Testis (tissue), 3 donors: Measurements from ENCODE around the gene ZIC1. TPM values are rescaled to one million over a fixed set of nuclear protein-coding genes. Genes with fewer than 3 reads are reported as not detected.
A peak's percentile ranks its signal among the peaks of the same experiment; 100 is the strongest.

Experiments
- DNase-seq: peaks from one replicate; pipeline ENCODE4 v3.0.0-alpha.2; 2019
- H3K27ac ChIP-seq, 2 donors: fragments of 200-600 bp; sonication (generic); one replicate each; pipeline ENCODE4 v1.5.1; 2019
- H3K27me3 ChIP-seq: fragments of 200-600 bp; sonication (generic); one replicate; pipeline ENCODE4 v1.5.1; 2019
- H3K36me3 ChIP-seq: fragments of 200-600 bp; sonication (generic); one replicate; pipeline ENCODE4 v1.5.1; 2017; ENCODE audit warnings: low read depth; ENCODE audit errors: missing control alignments
- H3K4me1 ChIP-seq: fragments of 200-600 bp; sonication (generic); one replicate; pipeline ENCODE4 v1.5.1; 2019
- H3K4me3 ChIP-seq, 2 donors: fragments of 200-600 bp; sonication (generic); one replicate each; pipeline ENCODE4 v1.5.1; 2017 to 2019
- H3K9me3 ChIP-seq: fragments of 200-600 bp; sonication (generic); one replicate; pipeline ENCODE4 v1.5.1; 2017
- CTCF ChIP-seq, 3 experiments: fragments of 450-650 bp in 2 of 3; fragments of 200-600 bp in 1 of 3; sonication (generic) in 1 of 3; IDR thresholded peaks; one replicate each; pipeline ENCODE4 v1.5.1; 2016 to 2019; ENCODE audit warnings: antibody characterized with exemption in 3 of 3, mild to moderate bottlenecking in 2 of 3, moderate library complexity in 1 of 3
- POLR2A ChIP-seq: fragments of 450-650 bp; IDR thresholded peaks from one replicate; pipeline ENCODE4 v1.6.1; 2017; ENCODE audit warnings: antibody characterized with exemption, mild to moderate bottlenecking, moderate library complexity
- WGBS, 2 donors: methylation state at CpG; one replicate each; pipeline ENCODE4 v1.1.5; 2018; 5-methylcytosine and 5-hydroxymethylcytosine counted together
- intact Hi-C: fragments of 100-400 bp; cut with DNase I; formaldehyde crosslinking; loops from one replicate; pipeline ENCODE4 v1.15.1; 2023; ENCODE audit warnings: low total_unique reads
- polyA plus RNA-seq: library from polyadenylated mRNA; stranded (reverse); fragments of 350-450 nt; fragmentation: Illumina TruSeq; extraction: RNeasy Lipid Tissue Mini Kit (QIAGEN cat#74804); gene quantifications from one replicate; pipeline ENCODE4 v1.2.3, GENCODE V29; 2014; ENCODE audit warnings: low read depth, low replicate concordance; ENCODE audit not compliant: insufficient read depth
- total RNA-seq, 2 donors: library from RNA; depleted of rRNA; stranded (reverse); fragments of >200 nt; gene quantifications; one replicate each; pipeline ENCODE4 v1.2.3, GENCODE V29; 2016

ZIC1 gene
- total and polyA plus RNA-seq, 3 donors from 2014 or later: 1.4 to 3.5 (median 3.3) TPM

- H3K27me3 ChIP-seq: no peaks in the 10 kb centered on the region
- H3K27ac ChIP-seq: no peak overlapping the region
- H3K4me3 ChIP-seq: no peak overlapping the region
- WGBS, 2 donors: 29 to 33% methylated on average over 6 of the region's 6 CpGs
- H3K36me3 ChIP-seq: no peaks in the 10 kb centered on the region
- no peak for TF ChIP-seq POLR2A
- TF ChIP-seq CTCF (IDR thresholded peaks at IDR 0.05): no peak
- intact Hi-C loops: no loop called here
- no peak for DNase-seq
- H3K4me1 ChIP-seq: no peaks in the 10 kb centered on the region
- H3K9me3 ChIP-seq: no peaks in the 10 kb centered on the region
These were observed 27.6 kb upstream of the ZIC1 start for GRCh38 chr3:147381596-147381995.

GRCh38 chr3:147383617-147384016 is 25.5 kb upstream of the ZIC1 start:
- H3K27me3 ChIP-seq: no peaks in the 10 kb centered on the region

GRCh38 chr3:147384210-147385058 is 24.7 kb upstream of the ZIC1 start:
- Histone ChIP-seq H3K27ac (no peak overlapping the region), H3K4me3 (no peak overlapping the region), H3K9me3 (no peaks in the 10 kb centered on the region), H3K4me1 (no peaks in the 10 kb centered on the region), H3K27me3 (no peaks in the 10 kb centered on the region), H3K36me3 (no peaks in the 10 kb centered on the region)
- intact Hi-C loops: no loop called here
- DNase-seq: peak; percentile 54
- TF ChIP-seq POLR2A: no peak
- peak in 1 of 3 experiments; percentile 21 for TF ChIP-seq CTCF (IDR thresholded peaks at IDR 0.05)
- 6 to 8% methylated on average over 24 to 27 of the region's 27 CpGs for WGBS, 2 donors

More at GRCh38 chr3:147383617-147384016, 25.5 kb upstream of the ZIC1 start:
- H3K27ac ChIP-seq: no peak overlapping the region
- H3K36me3 ChIP-seq: no peaks in the 10 kb centered on the region
- 16 to 17% methylated on average over 6 of the region's 6 CpGs for WGBS, 2 donors
- H3K4me1 ChIP-seq: no peaks in the 10 kb centered on the region
- intact Hi-C loops: no loop called here
- TF ChIP-seq CTCF (IDR thresholded peaks at IDR 0.05) (no peak), POLR2A (no peak)
- H3K4me3 ChIP-seq: no peak overlapping the region
- no peaks in the 10 kb centered on the region for H3K9me3 ChIP-seq
- DNase-seq: no peak

GRCh38 chr3:147385059-147386012 is 23.8 kb upstream of the ZIC1 start:
- TF ChIP-seq POLR2A: no peak
- TF ChIP-seq CTCF (IDR thresholded peaks at IDR 0.05): no peak

More at GRCh38 chr3:147385059-147386012, 23.8 kb upstream of the ZIC1 start:
- no peaks in the 10 kb centered on the region for H3K9me3 ChIP-seq
- intact Hi-C loops: no loop called here
- no peaks in the 10 kb centered on the region for H3K36me3 ChIP-seq
- H3K4me3 ChIP-seq: no peak overlapping the region
- no peaks in the 10 kb centered on the region for H3K4me1 ChIP-seq
- no peaks in the 10 kb centered on the region for H3K27me3 ChIP-seq
- no peak overlapping the region for H3K27ac ChIP-seq
- DNase-seq: no peak
- 8 to 9% methylated on average over 20 to 23 of the region's 23 CpGs for WGBS, 2 donors
